Astrocyte of the spinal cord (primary cell): ENCODE measurements around the gene KAZN.

Source experiments
- DNase-seq: peaks from one replicate; pipeline ENCODE4 v3.0.0; 2011; ENCODE audit warnings: low read depth, low spot score
- H3K4me3 ChIP-seq: 2 replicates; pipeline ENCODE4 v1.5.1; 2011; ENCODE audit warnings: low read depth, mild to moderate bottlenecking, low read length, moderate library complexity
- CTCF ChIP-seq: IDR thresholded peaks from 2 replicates; pipeline ENCODE4 v1.5.1; 2012; ENCODE audit warnings: low read depth, mild to moderate bottlenecking, low read length, inconsistent platforms
- in situ Hi-C: cut with HindIII; loops from 2 replicates; pipeline ENCODE4 v1.10.0; 2017; ENCODE audit warnings: low sequenced_read_pairs

KAZN gene

GRCh38 chr1:14659913-14660312, 61.4 kb downstream of the KAZN start:
- H3K4me3 ChIP-seq = no peak overlapping the region
- TF ChIP-seq CTCF = no peak
- in situ Hi-C loops = no loop called here
- no peak for DNase-seq

DNA sequence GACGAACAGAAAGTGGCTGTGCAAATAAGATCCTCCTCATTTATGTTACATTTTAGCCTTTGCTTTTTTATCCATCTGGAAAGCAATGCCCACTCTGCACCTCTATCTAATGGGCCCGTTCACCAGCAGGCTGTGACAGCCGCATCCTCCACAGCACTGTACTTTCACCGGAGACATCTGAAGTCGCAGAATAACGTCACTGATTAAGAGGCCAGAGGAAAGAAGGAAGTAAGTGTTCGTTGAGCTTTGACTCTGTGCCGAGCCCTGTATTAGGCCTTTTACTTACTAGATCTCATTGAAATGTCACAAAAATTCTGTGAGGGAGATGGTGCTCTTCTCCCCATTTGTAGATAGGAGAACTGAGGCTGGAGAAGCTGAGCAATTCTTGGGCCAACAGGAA, 62.3 kb downstream of the KAZN start:
- DNase-seq = no peak
- H3K4me3 ChIP-seq = no peak overlapping the region
- in situ Hi-C loops = no loop called here
- no peak for TF ChIP-seq CTCF

DNA sequence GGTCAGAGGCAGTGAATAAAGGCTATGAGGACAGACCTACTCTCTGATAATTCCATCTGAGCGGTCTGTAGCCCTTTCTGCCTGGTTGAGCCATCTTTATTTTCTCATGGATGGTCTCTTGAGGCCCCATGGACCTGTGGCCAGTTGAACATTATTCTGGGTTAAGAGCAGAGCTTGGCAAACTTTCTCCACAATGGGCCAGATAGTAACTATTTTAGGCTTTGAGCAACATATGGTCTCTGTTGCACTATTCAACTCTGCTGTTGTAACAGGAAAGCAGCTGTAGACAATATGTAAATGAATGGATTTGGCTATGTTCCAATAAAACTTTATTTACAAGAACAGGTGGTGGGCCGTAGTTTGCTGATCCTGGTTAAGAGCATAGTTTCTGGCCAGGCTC, 62.7 kb downstream of the KAZN start:
- in situ Hi-C loops = no loop called here
- TF ChIP-seq CTCF = no peak
- H3K4me3 ChIP-seq = no peak overlapping the region
- DNase-seq = no peak

DNA sequence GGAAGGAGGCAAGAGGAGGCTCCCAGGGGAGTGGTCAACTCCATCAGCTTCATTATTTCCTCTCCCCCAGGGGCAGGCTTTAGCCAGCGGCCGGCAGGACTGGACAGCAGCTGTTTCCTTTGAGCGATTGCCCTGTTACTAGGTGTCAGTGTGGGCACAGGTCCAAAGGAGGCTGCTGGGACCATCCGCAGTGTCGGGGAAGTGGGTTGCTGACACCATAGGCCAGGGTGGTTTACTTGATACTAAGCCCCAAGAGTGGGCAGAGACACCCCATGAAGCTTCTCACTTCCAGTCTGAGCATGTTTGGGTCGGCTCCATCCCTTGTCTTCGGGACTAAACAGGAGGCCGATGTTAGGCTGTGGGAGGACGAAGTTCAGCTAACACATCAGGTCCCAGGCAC, 63.6 kb downstream of the KAZN start:
- in situ Hi-C loops = no loop called here

GRCh38 chr1:14663773-14664172, 65.3 kb downstream of the KAZN start:
- no peak for TF ChIP-seq CTCF

More for the DNA sequence above, 63.6 kb downstream of the KAZN start:
- TF ChIP-seq CTCF = no peak
- H3K4me3 ChIP-seq = no peak overlapping the region
- no peak for DNase-seq

DNA sequence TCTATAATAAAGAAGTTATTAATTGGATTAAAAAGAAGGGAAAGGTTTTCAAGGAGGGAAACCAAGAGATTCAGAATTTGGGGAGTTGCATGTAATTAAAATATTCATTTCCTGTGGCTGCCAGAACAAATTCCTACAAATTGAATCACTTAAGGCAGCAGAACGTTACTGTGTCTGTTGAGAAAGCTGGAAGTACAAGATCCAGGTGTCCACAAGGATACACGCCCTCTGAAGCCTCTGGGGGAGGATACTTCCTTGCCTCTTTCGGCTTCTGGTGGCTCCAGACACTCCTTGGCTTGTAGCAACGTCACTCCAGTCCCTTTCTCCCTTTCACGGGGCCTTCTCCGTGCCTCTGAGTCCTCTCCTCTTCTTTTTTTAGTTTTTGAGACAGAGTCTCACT, 67.9 kb downstream of the KAZN start:
- DNase-seq = peak; percentile 8
- no peak for TF ChIP-seq CTCF
- H3K4me3 ChIP-seq = no peak overlapping the region
- in situ Hi-C loops = no loop called here

More at GRCh38 chr1:14663773-14664172, 65.3 kb downstream of the KAZN start:
- in situ Hi-C loops = no loop called here
- no peak overlapping the region for H3K4me3 ChIP-seq
- no peak for DNase-seq
